HG02870 (cell line): ENCODE data around the gene AADACL2.
"Not testable (repeated sequence)": the region's sequence is repeated elsewhere in the genome, so short reads cannot be mapped to it uniquely, and the experiment has no call there.

Experiments used
- ATAC-seq: cut with Tn5 transposase; IDR thresholded peaks from one replicate; pipeline ENCODE4 v1.9.1; 2021; ENCODE audit warnings: mild to moderate bottlenecking, moderate library complexity; ENCODE audit not compliant: unreplicated experiment

AADACL2 gene

GRCh38 chr3:151733613-151734012 lies at the start of gene AADACL2:
TSS of gene AADACL2 (plus strand) at chr3:151733927. CDS start at chr3:151734036, 109 bp downstream.
- no peak for ATAC-seq

DNA sequence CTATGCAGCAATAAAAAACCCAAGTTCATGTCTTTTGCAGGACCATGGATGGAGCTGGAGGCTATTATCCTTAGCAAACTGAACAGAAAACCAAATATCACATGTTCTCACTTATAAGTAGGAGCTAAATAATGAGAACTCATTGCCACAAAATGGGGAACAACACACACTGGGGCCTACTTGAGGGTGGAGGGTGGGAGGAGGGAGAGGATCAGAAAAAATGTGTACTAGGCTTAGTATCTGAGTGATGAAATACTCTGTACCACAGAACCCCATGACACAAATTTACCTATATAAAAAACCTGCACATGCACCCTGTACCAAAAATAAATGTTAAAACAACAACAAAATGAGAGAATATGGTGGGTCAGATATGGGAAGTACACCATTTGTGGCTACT lies 49.6 kb upstream of the AADACL2 start:
- no peak for ATAC-seq

DNA sequence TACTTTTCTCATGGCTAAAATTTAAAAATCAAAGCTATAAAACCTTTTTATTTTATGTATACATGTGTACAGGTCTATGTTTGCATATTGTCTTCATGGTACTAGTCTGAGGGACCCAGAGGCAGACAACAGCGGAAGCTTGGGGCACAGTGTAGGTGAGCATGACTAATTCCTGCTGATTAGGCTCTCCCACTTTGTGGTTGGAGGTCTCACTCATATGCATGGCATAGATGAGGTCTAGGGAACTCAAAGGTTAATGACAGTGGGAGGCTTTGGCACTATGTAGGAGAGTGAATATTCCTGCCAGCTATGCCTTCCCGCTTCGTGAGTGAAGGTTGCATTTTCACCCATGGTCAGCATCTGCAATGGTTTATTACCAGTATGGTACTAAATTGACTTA lies 47.5 kb upstream of the AADACL2 start:
- ATAC-seq: no peak

GRCh38 chr3:151687076-151687475 lies 46.7 kb upstream of the AADACL2 start:
- ATAC-seq: no peak

- no peak for ATAC-seq
Measured at GRCh38 chr3:151688571-151688970, 45.2 kb upstream of the AADACL2 start.

- ATAC-seq: no peak
Measured at GRCh38 chr3:151690645-151691044, 43.1 kb upstream of the AADACL2 start.

GRCh38 chr3:151697496-151697895 lies 36.2 kb upstream of the AADACL2 start:
- no peak for ATAC-seq

GRCh38 chr3:151707216-151707615 lies 26.5 kb upstream of the AADACL2 start:
- no peak for ATAC-seq

- ATAC-seq: no peak
Measured at GRCh38 chr3:151708868-151709267, 24.9 kb upstream of the AADACL2 start.

GRCh38 chr3:151709847-151710246 lies 23.9 kb upstream of the AADACL2 start:
- ATAC-seq: no peak

- no peak for ATAC-seq
Measured at GRCh38 chr3:151721294-151721693, 12.4 kb upstream of the AADACL2 start.

GRCh38 chr3:151722856-151723255 lies 10.9 kb upstream of the AADACL2 start:
- no peak for ATAC-seq

- ATAC-seq: no peak
Measured at GRCh38 chr3:151724576-151725562, 8.9 kb upstream of the AADACL2 start.

DNA sequence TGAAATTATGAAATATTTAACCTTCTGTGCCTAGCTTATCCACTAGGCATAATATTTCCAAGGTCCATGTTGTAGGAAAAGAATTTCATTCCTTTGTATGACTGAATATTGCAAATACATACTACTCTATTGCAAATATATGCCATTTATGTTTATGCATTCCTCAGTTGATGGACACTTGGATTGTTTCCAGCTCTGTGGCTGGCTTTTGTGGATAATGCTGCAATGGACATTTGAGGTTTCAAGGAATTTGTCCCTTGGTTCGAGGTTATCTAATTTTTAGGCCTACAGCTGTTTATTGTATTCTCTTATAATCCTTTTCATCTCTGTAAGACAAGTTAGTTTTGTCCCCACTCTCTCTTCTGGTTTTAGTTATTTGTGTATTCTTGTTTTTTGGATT lies 7.7 kb upstream of the AADACL2 start:
- no peak for ATAC-seq

DNA sequence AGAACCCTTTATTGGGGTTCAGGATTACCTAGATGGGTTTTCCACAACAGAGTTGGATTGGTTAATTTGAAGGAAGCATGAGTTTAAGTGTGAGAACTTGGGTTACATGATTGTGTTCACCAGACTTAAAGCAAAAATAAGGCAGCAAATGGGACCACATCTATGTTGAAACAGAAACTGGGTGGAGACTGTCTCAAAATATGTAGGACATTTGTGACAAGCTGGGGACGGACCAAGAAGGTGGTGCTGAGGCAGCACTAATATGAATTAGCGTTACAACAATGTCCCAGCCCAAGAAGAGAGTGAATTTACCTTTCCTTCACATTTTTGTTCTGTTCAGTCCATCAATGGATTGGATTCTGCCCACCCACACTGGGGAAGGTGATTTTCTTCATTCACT lies 866 bp upstream of the AADACL2 start:
- no peak for ATAC-seq

GRCh38 chr3:151740581-151740980 lies 6.9 kb downstream of the AADACL2 start:
- ATAC-seq: no peak

- no peak for ATAC-seq
Measured at GRCh38 chr3:151743855-151744254, 10.1 kb downstream of the AADACL2 start.

- no peak for ATAC-seq
Measured at GRCh38 chr3:151750181-151750580, 16.5 kb downstream of the AADACL2 start.

- ATAC-seq: no peak
Measured at GRCh38 chr3:151750678-151751077, 17.0 kb downstream of the AADACL2 start.

DNA sequence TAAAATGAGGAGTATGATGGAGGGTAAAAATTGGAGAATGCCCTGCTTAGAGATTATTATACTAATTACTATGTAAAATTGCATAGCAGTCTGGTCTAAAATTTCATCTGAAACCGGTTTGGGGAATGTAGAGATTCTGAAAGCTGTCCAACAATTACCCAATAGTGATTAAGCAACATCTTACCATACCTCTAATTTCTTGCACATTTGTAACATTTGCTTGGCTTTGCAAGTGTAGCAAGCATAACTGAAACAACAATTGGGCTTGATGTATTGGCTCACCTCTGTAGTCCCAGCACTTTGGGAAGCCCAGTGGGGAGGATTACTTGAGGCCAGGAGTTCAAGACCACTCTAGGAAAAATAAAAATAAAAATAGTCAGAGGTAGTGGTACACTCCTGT lies 17.4 kb downstream of the AADACL2 start:
- no peak for ATAC-seq

GRCh38 chr3:151753846-151754245 lies 20.1 kb downstream of the AADACL2 start:
- no peak for ATAC-seq

- no peak for ATAC-seq
Measured at GRCh38 chr3:151761581-151761980, 27.9 kb downstream of the AADACL2 start.

DNA sequence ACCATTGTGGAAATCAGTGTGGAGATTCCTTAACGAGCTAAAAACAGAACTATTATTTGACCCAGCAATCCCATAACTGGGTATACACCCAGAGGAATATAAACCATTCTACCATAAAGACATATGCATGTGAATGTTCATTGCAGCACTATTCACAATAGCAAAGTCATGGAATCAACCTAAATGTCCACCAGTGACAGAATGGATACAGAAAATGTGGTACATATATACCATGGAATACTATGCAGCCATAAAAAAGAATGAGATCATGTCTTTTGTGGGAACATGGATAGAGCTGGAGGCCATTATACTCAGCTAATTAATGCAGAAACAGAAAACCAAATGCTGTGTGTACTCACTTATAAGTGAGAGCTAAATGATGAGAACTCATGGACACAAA lies 31.0 kb downstream of the AADACL2 start:
- ATAC-seq: not testable (repeated sequence)
